HG03469 (cell line): Measurements from ENCODE around the gene GABARAP.

Experiments used
- ATAC-seq: cut with Tn5 transposase; IDR thresholded peaks from one replicate; pipeline ENCODE4 v1.9.1; 2021; ENCODE audit warnings: mild to moderate bottlenecking, moderate library complexity, moderate number of reproducible peaks; ENCODE audit not compliant: unreplicated experiment

The GABARAP gene

GRCh38 chr17:7241783-7242716 lies at the start of gene GABARAP:
Gene GABARAP (minus strand): TSS chr17:7242449. CDS start chr17:7242330, 119 bp downstream.
- no peak for ATAC-seq

GRCh38 chr17:7290685-7291084 lies 48.4 kb upstream of the GABARAP start:
- no peak for ATAC-seq

GRCh38 chr17:7290166-7290565 lies 47.9 kb upstream of the GABARAP start:
- ATAC-seq = no peak

GRCh38 chr17:7289256-7290032 lies 47.2 kb upstream of the GABARAP start:
- no peak for ATAC-seq

- no peak for ATAC-seq
Observed at GRCh38 chr17:7285679-7286078, 43.4 kb upstream of the GABARAP start.

GRCh38 chr17:7284911-7285310 lies 42.7 kb upstream of the GABARAP start:
- no peak for ATAC-seq

GRCh38 chr17:7283471-7284216 lies 41.4 kb upstream of the GABARAP start:
- no peak for ATAC-seq

- no peak for ATAC-seq
Observed at GRCh38 chr17:7282752-7283321, 40.6 kb upstream of the GABARAP start.

- no peak for ATAC-seq
Observed at GRCh38 chr17:7281953-7282751, 39.9 kb upstream of the GABARAP start.

- ATAC-seq = no peak
Observed at GRCh38 chr17:7281074-7281952, 39.1 kb upstream of the GABARAP start, which contains the start of gene SLC2A4. Gene SLC2A4 (plus strand): TSS chr17:7281718. CDS start chr17:7281935, 217 bp downstream.

- no peak for ATAC-seq
Observed at GRCh38 chr17:7280519-7281073, 38.3 kb upstream of the GABARAP start.

- ATAC-seq = no peak
Observed at GRCh38 chr17:7279448-7279847, 37.2 kb upstream of the GABARAP start.

- no peak for ATAC-seq
Observed at GRCh38 chr17:7266784-7267183, 24.5 kb upstream of the GABARAP start.

GRCh38 chr17:7263801-7264078 lies 21.5 kb upstream of the GABARAP start:
- ATAC-seq = no peak

- ATAC-seq = no peak
Observed at GRCh38 chr17:7262935-7263800, 20.9 kb upstream of the GABARAP start.

GRCh38 chr17:7262192-7262934 lies 20.1 kb upstream of the GABARAP start, which contains the start of gene CLDN7:
Gene CLDN7 (minus strand): TSS chr17:7262478. CDS start chr17:7262043, 435 bp downstream.
- ATAC-seq = no peak
